EL (cell line): Measurements from ENCODE around the gene CTNNA1.
A peak's percentile ranks its signal among the peaks of the same experiment; 100 is the strongest.

ENCODE experiments used
- DNase-seq: peaks from one replicate; pipeline ENCODE4 v3.0.0-alpha.2; 2016

The CTNNA1 gene

DNA sequence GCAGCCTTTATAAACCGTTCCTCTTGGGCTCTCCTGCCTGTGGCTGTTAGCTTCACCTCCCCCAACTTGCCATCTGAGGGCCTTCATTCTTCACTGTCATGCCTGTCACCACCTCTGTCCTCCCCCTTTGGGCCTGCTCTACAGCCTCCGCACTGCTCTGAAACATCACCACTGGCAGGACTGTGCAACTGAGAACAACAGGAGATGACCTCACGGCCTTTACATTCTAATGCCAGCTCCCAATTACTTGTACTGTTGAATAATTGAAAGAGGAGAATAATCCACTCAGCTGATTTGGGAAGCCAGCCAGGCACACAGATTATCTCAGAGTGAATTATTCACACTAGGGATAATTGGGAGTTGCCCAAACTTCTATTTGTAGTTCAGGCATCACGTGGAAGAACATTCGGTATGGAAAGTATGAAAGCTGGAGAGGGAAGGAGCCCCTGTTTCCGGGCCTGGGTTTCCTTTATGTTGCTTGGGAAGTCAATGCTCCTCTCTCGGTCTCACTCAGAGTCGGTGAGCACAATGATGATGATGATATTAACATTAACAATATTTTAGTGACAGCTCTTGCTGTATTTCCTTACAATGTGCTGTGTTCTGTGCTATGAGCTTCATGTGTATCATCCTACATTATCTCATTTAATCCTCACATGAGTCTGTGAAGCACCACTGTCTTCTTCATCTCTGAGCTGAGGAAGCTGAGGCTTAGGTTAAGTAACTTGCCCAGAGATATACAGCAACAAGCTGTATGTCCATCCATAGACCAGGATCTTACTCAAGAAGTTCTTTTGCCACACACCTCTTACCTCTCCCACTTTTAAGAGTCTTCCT lies 221.2 kb downstream of the CTNNA1 start:
- DNase-seq = no peak

DNA sequence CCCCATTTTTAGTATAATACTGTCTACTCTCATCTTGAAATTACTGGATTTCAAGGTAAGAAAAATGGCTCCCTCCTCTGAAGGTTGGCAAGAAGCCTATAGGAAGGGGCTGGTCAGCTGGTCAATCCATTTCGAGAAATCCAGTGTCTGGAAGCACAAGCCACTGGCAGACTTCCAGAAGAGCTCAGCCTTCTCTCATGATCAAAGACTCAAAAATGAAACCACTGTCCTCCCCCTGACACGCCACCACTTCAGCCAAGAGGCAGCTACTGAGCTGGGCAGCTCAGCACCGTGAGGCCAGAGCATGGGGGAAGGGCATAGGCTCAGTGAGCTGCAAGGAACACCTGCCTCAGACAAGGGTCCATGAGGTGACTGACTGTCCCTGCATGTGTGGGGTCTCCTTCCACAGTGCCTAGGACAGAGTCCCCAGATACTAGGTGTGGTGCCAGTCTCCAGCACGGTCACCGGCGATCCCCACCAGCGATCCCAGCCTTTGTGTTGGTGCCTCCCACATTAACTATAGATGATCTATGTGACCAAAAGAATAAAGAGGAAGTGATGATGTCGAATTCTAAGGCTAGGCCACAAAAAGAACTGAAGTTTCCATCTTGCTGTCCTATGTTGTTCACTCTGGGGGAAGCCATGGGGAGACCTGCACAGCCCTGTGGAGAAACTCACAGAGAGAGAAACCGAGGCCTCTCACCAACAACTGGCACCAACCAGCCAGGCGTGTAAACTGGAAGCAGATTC lies 222.0 kb downstream of the CTNNA1 start:
- peak; percentile 74 for DNase-seq

DNA sequence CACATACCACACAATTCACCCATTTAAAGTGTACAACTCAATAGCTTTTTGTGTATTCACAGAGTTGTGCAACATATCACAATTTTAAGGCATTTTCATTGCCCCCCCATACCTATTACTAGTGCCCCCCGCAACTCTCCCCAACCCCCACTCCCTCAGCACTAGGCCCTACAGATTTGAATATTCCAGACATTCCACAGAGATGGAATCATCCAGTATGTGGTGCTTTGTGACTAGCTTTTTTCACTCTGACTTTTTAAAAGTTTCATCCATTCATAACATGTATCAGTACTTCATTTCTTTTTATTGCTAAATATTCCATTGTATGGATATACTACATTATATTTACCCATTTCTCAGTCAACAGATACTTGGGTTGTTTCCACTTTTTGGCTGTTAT lies 224.9 kb downstream of the CTNNA1 start:
- DNase-seq = peak; percentile 57

DNA sequence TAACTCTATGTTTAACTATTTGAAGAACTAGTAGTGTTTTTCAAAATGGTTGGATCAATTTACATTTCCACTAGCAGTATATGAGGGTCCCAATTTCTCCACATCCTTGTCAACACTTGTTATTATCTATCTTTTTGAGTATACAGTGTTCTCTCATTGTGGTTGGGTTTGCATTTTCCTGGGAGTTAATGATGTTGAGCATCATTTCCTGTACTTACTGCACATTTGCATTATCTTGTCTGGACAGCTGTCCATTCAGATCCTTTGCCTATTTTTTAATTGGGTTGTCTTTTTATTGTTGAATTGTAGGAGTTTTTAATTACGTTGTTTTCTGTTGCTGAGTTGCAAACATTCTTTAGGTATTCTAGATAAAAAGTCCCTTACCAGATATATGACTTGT lies 225.4 kb downstream of the CTNNA1 start:
- DNase-seq = no peak

DNA sequence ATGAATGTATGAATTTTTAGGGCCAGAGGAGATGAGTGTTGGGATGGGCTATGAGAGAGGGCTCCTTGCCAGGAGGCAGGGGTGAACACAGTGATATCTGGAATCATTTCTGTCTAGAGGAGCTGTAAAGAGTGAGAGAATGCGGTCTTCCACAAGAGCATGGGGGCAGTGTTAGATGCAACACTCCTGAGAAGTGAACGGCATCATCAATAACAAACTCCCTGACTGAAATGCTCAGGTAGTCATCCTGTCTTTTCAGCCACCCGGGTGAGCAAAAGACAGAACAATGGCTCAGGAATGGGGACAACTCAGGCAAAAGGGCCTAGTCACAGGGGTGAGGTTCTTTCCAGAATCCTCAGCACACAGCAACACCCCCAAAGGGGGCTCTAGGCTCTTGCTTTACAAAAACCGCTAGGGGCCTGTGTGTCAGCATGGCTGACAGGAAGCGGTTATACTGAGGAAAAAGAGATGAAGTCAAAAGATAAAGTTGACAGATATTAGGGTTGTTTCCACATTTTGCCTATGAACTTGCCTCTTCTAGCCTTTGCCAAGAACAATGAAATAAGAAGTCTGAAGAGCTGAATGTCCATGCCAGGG lies 226.6 kb downstream of the CTNNA1 start:
- no peak for DNase-seq

DNA sequence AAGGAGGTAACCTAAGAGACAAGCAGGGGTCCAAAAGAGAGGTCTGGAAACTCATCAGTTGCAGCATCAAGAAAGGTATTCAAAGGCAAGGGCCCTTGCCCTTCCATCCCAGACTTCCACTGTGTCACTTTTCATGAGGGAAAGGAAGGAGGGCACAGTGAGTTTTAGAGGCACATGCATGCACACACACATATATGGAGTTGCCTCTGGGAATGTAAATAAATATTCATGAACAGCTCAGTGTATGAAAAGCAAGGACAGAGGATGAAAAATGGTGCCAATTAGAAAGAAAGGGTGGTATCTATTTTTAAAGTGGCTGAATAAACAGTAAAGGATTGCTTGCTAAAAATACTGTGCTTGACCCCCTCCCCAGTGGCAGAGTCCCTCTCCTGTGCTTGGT lies 227.2 kb downstream of the CTNNA1 start:
- DNase-seq = no peak

DNA sequence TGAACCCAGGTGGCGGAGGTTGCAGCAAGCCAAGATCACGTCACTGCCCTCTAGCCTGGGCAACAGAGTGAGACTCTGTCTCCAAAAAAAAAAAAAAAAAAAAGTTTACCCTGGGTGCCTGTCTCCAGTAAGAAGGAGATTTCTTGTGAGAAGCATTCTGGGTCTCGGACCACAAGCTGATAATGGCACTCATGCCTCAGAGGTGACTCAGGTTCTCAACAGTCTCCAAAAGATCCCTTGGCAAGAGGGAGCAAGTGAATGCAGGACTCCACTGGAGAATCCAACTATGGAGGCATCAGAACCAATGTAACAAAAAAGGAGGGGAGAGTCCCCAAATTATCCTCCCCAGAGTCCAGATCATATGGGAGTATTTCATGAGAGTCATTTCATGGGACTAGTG lies 227.9 kb downstream of the CTNNA1 start:
- peak; percentile 80 for DNase-seq

DNA sequence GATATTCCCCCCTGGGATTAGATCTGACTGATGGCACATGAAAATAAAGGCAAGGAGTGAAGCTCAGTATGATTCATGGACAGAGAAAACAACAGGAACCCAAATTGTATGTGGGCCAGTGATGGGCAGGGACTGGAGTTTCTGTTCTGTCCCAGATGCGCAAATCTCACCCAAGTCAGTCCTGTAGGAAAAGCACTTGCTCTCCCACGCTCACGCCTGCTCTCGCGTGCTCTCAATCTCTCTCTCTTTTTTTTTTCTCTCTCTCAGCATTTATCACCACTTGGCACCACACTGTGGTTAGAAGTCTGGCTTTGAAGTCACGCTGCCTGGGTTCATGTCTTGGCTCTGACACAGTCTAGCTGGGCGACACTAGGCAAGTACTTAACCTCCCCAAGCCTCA lies 228.4 kb downstream of the CTNNA1 start:
- DNase-seq = no peak

DNA sequence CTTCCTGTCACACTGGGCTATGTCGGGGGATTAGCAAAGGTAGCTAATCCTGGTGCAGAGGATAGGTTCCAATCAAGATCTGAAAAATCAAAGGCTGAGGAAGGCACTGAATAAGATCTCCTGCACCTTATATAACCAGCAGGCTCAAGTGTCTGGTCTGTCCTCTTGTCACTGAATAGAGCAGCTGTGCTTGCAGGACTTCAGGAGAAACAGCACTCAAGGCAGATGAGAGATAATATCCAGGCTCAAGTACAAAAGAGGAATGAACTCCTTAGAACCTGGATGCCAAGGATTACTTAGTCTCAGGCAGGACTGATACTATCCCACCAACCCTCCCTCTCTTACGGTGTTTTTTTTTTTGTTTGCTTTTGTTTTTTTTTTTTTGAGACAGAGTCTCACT lies 230.8 kb downstream of the CTNNA1 start:
- no peak for DNase-seq
